HEK293T (cell line): ENCODE data around the gene KIF4A.

Experiments
- BHLHE40 ChIP-seq: fragments of 450-650 bp; IDR thresholded peaks from 2 replicates; pipeline ENCODE4 v1.6.1; 2016; ENCODE audit warnings: mild to moderate bottlenecking, moderate library complexity, borderline replicate concordance
- ELF4 ChIP-seq: fragments of 450-650 bp; IDR thresholded peaks from 2 replicates; pipeline ENCODE4 v1.6.1; 2017; ENCODE audit warnings: antibody characterized with exemption
- FOXA1 ChIP-seq: fragments of 450-650 bp; IDR thresholded peaks from 2 replicates; pipeline ENCODE4 v1.6.1; 2016; ENCODE audit warnings: mild to moderate bottlenecking
- FOXK2 ChIP-seq: fragments of 450-650 bp; IDR thresholded peaks from 2 replicates; pipeline ENCODE4 v1.6.1; 2016; ENCODE audit warnings: mild to moderate bottlenecking
- FOXM1 ChIP-seq: fragments of 450-650 bp; IDR thresholded peaks from 2 replicates; pipeline ENCODE4 v1.6.1; 2017; ENCODE audit warnings: mild to moderate bottlenecking, borderline replicate concordance
- HDGF ChIP-seq: fragments of 450-650 bp; IDR thresholded peaks from 2 replicates; pipeline ENCODE4 v1.6.1; 2017; ENCODE audit warnings: antibody characterized with exemption, borderline replicate concordance
- SP1 ChIP-seq: fragments of 450-650 bp; IDR thresholded peaks from 2 replicates; pipeline ENCODE4 v1.6.1; 2017
- SUZ12 ChIP-seq: fragments of 450-650 bp; IDR thresholded peaks from 2 replicates; pipeline ENCODE4 v1.6.1; 2016; ENCODE audit warnings: mild to moderate bottlenecking
- ZNF384 ChIP-seq: fragments of 450-650 bp; IDR thresholded peaks from 2 replicates; pipeline ENCODE4 v1.6.1; 2016

GRCh38 chrX:70244881-70245280 is 45.0 kb upstream of the KIF4A start:
- no peak for TF ChIP-seq SP1
- TF ChIP-seq ZNF384: no peak
- no peak for TF ChIP-seq BHLHE40
- TF ChIP-seq ELF4: no peak
- TF ChIP-seq FOXK2: no peak
- no peak for TF ChIP-seq FOXM1
- no peak for TF ChIP-seq SUZ12
- TF ChIP-seq FOXA1: no peak
- no peak for TF ChIP-seq HDGF
